GM18909 (cell line): ENCODE data around the gene SYT6.

Source experiments
- ATAC-seq: cut with Tn5 transposase; IDR thresholded peaks from one replicate; pipeline ENCODE4 v1.9.1; 2021; ENCODE audit warnings: mild to moderate bottlenecking; ENCODE audit not compliant: unreplicated experiment, poor library complexity

SYT6 gene, protein sequence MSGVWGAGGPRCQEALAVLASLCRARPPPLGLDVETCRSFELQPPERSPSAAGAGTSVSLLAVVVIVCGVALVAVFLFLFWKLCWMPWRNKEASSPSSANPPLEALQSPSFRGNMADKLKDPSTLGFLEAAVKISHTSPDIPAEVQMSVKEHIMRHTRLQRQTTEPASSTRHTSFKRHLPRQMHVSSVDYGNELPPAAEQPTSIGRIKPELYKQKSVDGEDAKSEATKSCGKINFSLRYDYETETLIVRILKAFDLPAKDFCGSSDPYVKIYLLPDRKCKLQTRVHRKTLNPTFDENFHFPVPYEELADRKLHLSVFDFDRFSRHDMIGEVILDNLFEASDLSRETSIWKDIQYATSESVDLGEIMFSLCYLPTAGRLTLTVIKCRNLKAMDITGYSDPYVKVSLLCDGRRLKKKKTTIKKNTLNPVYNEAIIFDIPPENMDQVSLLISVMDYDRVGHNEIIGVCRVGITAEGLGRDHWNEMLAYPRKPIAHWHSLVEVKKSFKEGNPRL

DNA sequence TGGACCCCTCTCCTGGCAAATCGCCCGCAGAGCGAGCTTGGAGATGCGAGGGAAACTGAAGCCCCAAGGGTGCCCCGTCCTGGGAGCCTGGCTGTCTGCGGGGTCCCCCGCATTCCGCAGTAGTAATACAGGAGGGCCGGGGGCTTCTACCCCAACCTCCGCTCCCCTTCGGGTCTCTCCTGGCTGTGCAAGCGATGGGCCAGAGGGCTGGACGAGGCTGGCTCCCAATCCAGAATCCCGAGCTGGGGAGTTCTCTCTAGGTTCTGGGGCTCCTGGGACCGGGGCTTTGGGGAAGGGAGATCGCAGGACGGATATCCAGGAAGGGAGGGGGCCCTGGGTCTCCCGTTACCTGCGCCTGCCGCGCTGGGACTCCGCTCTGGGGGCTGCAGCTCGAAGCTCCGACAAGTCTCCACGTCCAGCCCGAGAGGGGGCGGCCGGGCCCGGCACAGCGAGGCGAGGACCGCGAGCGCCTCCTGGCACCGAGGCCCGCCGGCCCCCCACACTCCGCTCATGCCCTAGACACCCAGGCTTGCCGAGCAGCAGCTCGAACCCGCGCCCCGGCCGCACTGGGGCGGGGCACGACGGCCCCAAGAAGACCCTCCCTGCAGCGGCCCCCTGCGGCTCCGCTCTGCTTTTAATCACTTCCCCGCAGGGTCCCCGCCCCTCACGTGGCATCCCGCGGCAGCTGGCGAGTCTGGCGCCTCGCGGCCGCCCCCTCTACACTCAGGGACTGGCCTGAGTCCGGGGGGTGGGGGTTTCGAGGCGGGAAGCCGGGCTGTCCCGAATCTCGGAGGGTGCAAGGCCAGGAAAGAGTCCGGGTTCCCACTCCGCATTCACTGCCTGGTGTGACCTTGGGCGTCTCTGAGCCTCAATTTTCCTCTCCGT is at the start of gene SYT6:
TSS of gene SYT6 (minus strand) at position 609 of the 885 bp plus-strand sequence. CDS start at position 512, 97 bp downstream.
- ATAC-seq, result no peak

GRCh38 chr1:114201486-114201885 is 47.8 kb upstream of the SYT6 start:
- no peak for ATAC-seq

- ATAC-seq, result no peak
Observed at GRCh38 chr1:114199017-114199594, 45.4 kb upstream of the SYT6 start.

DNA sequence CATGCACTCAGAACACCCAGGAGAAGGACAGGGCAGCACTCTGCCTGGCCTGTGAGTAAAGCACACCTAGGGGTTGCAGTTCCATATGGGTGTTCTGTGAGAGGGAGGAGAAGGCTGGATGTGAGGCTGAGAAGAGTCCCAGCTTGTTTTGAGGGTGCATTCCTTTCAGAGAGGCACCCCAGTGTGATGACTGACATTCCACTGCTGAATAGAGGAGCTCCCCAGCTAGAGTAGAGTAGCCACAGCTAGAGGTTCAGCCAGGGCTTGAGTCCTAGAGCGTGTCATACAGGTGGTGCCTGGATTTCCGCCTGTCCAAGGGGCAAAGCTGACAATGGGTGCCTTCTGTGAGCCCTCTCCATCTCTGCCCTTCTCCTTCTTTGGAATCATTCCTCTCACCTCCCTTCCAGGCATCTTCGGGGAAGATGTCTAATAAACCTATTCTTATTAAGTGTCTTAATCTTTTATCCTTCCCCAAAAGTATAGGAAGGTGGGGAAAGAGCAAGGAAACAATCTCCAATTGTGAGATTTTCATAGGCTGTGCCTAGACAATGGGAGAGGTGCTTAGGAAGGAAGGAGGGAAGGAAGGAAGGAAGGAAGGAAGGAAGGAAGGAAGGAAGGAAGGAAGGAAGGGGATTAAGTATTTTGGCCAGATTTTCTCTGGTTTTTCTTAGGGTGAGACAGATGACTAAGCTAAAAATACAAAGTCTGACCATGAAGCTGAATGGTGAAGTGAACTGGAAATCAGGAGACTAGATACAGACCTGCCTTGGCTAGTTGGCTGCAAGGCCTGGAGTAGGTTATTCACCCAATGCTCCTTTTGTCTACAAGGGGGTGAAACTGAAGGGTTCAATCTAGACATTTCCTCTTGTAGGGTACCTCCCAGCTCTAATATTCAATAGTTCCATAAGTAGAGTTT is 43.6 kb upstream of the SYT6 start:
- ATAC-seq, result no peak

DNA sequence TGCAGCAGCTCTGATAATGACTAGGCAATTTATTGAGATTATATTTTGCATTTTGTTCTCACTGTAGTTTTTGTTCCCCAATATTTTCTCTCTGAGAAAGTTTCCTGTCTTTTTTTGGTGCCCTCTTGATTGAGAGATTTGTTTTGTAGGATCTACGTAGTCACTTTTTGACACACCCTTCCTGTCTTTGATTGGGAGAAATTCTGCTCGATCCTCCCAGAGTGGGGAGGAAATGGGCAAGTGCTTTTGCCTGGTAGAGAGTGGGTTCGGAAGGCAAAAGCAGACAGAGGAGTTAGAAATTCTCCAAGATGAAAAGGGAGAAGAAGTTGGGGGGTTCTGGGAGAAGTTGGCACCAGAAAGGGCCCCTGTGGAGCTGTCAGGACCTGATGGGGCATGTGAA is 42.1 kb upstream of the SYT6 start:
- no peak for ATAC-seq

DNA sequence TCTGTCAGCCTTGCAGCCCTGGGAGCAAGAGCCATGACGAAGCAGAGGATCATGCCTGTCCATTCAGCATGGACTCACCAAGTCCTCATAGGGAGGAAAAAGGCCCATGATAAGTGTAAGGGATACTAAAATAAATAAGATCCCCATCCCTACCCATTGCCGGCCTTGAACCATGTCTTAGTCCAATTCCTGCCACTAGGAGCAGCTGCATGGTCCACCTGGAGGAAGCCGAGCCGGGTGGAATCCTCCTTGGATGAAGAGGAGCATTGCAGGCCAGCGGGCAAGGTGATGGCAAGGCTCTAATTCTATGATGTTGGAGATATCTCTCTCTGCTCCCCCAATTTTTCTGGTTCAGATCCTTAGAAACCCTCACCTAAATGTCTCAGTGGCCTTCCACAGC is 38.7 kb upstream of the SYT6 start:
- no peak for ATAC-seq

DNA sequence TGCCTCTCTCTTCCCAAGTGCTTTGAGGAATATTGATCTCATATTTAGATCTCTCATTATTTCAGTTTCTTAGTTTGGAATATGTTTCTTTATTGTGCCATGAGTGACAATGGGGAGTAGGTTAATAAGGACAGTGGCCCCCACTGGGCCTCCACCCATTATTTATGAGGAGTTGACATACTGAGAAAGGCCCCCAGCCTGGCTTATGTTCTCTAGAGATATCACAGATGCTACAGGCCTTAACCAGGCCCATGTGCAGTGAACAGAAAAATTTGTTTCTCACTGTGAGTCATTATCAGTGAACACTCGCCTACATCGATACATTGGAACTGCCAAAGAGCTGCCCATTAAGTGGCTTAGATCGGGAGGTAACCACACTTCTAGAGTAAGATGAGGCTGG is 35.7 kb upstream of the SYT6 start:
- no peak for ATAC-seq

- ATAC-seq, result no peak
Observed at GRCh38 chr1:114181356-114181755, 27.7 kb upstream of the SYT6 start.

GRCh38 chr1:114180742-114181141 is 27.1 kb upstream of the SYT6 start:
- no peak for ATAC-seq

DNA sequence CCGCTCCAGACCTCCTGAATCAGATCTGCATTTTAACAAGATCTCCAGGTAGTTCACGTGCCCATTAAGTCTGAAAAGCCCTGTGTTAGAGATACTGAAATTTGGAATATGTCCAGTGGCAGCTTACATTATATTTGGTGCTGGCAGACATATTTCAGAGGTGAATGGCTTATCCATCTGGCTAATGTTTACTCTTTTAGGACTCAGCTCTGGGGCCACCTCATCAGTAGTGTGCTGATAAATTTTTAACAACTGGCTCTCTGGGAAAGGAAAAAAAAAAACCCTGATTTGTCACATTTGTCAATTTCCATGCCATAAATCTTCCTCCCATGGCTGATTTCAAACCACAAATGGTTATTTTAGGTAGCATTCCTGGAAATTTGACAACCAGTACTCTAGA is 25.3 kb upstream of the SYT6 start:
- no peak for ATAC-seq

DNA sequence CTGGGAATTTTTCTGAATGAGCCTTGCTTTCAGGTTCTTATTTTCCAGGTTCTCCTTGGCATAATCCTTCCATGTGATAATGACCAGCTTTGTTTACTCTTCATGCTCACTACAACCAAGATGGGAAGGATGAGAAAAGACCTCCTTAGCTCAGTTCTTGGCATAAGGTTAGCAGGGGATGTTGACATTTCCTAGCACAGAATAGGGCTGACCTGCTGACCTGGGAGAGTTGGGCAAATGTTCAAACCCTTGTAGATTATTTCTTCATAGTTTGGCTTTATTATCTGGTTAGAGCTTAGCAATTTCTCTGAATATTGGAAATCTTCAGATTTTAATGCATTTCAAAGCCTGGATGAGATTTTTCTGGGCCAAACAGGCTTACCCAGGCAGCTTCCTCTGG is 23.6 kb upstream of the SYT6 start:
- no peak for ATAC-seq

- no peak for ATAC-seq
Observed at GRCh38 chr1:114176366-114176765, 22.7 kb upstream of the SYT6 start.

GRCh38 chr1:114173680-114174079 is 20.0 kb upstream of the SYT6 start:
- ATAC-seq, result no peak

GRCh38 chr1:114169509-114169908 is 15.8 kb upstream of the SYT6 start:
- ATAC-seq, result no peak

GRCh38 chr1:114167226-114167625 is 13.6 kb upstream of the SYT6 start:
- no peak for ATAC-seq

DNA sequence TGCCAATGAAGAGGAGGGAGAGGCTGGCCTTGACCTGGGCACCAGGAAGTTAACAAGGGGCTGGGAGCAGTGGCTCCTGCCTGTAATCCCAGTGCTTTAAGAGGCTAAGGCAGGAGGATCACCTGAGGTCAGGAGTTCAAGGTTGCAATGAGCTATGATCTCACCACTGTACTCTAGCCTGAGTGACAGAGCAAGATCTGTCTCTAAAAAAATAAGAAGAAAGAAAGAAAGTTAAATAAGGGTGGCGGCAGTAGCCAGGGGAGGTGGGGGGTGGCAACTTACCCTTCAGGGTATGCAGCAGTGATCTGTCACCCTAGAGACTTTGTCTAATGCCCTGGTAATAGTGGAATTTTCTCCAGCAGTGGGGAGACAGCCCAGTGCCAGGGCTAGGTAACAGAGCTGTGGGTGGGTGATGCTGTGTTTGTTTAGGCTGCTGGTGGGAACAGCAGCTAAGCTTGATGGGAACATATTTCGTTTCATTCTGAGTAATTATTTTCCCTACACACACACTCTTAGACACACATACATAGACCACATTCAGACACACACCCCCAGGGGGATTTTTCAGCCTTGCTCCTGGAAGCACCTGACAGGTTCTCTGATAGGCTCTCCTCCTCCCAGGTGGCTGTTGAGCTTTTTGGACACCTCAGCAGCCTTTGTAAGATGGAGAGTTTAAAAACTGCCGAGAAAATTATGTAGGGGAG is 11.3 kb upstream of the SYT6 start:
- ATAC-seq, result no peak

DNA sequence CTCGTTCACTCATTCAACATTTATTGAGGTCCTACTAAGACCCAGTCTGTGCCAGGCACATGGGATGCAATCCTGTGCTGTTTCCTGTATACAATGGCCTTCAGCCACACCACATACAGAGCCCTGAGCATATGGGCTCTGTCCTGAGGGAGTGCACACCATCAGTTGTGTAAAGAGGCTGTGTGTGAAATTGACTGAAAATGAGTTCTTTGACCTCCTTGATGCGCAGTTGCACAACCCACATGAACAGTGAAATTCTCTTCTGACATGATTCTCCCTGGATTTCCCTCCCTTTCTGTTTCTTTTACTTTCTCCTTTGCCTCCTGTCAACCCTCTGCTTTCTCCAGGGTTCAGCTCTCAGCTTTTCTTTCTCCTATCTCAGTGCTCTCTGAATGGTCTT is 6.3 kb upstream of the SYT6 start:
- ATAC-seq, result no peak

DNA sequence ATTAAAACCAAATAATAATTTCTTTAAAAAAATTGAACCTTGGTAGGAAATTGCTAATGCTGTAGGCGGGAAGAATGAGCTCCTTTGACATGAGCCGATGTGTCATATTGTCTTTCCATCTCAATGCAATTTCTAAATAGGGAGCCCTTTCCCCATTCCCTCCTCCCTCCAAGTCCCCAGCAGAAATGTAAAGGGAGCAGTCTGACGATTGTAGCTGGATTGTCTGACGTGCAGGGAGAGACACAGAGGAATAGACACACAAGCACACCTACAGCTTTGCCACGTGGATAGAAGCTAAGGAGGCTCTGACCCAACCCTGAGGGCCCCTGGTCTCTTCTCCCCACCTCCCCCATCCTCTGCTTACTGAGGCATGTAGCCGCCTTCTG is 3.6 kb upstream of the SYT6 start:
- ATAC-seq, result no peak

DNA sequence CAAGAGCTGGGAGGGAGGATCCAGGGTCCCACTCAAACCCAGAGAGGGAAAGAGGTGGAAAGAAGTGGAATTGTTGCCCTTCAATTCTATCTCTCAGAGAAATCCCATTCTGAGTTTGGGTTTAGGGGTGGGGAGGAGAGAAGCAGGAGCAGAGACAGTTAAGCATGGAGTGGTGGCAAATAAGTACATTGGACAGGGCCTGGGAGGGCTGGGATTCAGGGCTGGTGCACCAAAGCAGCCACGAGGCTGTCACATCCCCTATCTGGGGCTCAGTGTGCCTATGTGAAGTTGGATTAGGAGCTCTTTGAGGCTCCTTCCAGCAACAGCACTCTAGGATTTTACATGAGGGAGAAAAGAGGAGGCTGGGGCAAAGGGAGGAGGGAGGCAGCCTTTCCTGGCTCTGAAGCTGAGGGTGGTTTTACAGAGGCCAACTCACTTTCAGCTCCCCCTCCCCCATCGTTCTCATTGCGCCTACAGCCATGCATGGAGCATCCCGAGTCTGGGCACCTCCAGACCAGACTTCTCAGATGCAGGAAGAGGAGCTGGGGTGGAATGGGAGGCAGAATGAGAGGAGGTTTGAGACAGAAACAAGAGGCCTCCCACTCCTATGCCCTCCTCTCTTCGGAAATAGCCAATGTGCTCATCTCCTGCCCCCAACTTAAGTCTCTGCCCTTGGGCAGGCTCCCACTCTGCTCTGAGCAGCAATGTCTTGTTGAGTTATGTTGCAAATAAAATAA is 3.0 kb upstream of the SYT6 start:
- no peak for ATAC-seq
